Ishikawa (cell line): ENCODE results near the gene GARIN5A.

Experiments
- CEBPB ChIP-seq: IDR thresholded peaks from 2 replicates; pipeline ENCODE4 v1.6.1; 2012
- CREB1 ChIP-seq: IDR thresholded peaks from 2 replicates; pipeline ENCODE4 v1.6.1; 2012; ENCODE audit warnings: low read depth
- EGR1 ChIP-seq: IDR thresholded peaks from 2 replicates; pipeline ENCODE4 v1.6.1; 2012
- EP300 ChIP-seq: IDR thresholded peaks from 2 replicates; pipeline ENCODE4 v1.6.1; 2012; ENCODE audit warnings: borderline replicate concordance
- FOXM1 ChIP-seq: IDR thresholded peaks from 2 replicates; pipeline ENCODE4 v1.6.1; 2012; ENCODE audit warnings: low read depth, borderline replicate concordance
- NFIC ChIP-seq: IDR thresholded peaks from 2 replicates; pipeline ENCODE4 v1.6.1; 2012
- RAD21 ChIP-seq: IDR thresholded peaks from 2 replicates; pipeline ENCODE4 v1.6.1; 2012; ENCODE audit warnings: low read depth
- TAF1 ChIP-seq: IDR thresholded peaks from 2 replicates; pipeline ENCODE4 v1.6.1; 2012; ENCODE audit warnings: low read depth, mild to moderate bottlenecking
- TCF12 ChIP-seq: IDR thresholded peaks from 2 replicates; pipeline ENCODE4 v1.6.1; 2012; ENCODE audit warnings: low read depth
- TEAD4 ChIP-seq: IDR thresholded peaks from 2 replicates; pipeline ENCODE4 v1.6.1; 2012
- USF1 ChIP-seq: IDR thresholded peaks from 2 replicates; pipeline ENCODE4 v1.6.1; 2012
- YY1 ChIP-seq: IDR thresholded peaks from 2 replicates; pipeline ENCODE4 v1.6.1; 2012; ENCODE audit warnings: low read depth
- ZBTB7A ChIP-seq: IDR thresholded peaks from 2 replicates; pipeline ENCODE4 v1.6.1; 2012; ENCODE audit warnings: low read depth
- TF ChIP-seq, protein P1 (sequence below): IDR thresholded peaks from 2 replicates; pipeline ENCODE4 v1.6.1; 2012
- TF ChIP-seq, protein P2 (sequence below): IDR thresholded peaks from 2 replicates; pipeline ENCODE4 v1.6.1; 2012; ENCODE audit warnings: low read depth, mild to moderate bottlenecking

Gene GARIN5A

DNA sequence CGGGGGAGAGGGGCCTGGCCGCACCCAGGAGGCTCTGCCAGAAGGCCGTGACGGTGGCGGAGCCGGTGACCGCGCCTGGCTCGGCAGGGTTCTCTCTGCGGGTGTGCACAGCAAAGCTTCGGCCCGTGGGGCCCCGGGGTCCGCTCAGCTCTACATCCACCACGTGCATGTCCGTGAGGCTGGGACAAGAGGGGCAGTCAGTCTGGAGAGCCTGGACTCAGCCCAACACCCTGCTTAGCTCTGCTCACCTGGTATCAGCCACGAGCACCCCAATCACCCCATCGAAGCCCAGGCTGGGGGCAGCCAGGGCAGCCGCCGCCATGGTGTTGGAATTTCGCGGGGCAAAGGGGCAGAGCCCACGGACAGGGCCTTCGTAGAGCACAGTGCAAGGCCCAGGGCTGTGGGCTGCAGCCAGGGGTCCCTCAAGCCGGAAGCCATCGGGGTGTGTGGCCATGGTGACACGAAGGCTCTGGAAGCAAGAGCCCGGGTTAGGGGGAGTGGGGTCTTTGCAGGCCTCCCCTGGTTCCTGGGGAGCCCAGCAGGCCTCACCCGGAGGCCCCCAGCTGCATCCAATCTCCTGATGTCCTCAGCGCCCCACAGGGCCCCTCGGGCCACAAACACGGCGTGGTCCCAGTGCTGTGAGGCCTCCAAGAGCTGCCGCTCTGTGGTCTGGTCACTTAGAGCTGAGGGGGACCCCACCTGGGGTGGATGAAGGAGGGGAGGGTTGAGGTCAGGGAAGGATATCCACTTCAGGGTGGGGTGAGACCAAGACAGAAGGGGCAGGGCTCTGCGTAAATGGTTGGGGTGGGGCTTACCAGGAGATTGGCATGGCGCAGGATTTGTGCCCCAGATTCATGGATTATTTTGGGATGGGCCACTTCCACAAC lies 35.7 kb upstream of the GARIN5A start:
- TF ChIP-seq, protein P1, sequence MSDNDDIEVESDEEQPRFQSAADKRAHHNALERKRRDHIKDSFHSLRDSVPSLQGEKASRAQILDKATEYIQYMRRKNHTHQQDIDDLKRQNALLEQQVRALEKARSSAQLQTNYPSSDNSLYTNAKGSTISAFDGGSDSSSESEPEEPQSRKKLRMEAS, result no peak
- TF ChIP-seq, protein P2, sequence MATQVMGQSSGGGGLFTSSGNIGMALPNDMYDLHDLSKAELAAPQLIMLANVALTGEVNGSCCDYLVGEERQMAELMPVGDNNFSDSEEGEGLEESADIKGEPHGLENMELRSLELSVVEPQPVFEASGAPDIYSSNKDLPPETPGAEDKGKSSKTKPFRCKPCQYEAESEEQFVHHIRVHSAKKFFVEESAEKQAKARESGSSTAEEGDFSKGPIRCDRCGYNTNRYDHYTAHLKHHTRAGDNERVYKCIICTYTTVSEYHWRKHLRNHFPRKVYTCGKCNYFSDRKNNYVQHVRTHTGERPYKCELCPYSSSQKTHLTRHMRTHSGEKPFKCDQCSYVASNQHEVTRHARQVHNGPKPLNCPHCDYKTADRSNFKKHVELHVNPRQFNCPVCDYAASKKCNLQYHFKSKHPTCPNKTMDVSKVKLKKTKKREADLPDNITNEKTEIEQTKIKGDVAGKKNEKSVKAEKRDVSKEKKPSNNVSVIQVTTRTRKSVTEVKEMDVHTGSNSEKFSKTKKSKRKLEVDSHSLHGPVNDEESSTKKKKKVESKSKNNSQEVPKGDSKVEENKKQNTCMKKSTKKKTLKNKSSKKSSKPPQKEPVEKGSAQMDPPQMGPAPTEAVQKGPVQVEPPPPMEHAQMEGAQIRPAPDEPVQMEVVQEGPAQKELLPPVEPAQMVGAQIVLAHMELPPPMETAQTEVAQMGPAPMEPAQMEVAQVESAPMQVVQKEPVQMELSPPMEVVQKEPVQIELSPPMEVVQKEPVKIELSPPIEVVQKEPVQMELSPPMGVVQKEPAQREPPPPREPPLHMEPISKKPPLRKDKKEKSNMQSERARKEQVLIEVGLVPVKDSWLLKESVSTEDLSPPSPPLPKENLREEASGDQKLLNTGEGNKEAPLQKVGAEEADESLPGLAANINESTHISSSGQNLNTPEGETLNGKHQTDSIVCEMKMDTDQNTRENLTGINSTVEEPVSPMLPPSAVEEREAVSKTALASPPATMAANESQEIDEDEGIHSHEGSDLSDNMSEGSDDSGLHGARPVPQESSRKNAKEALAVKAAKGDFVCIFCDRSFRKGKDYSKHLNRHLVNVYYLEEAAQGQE, result no peak
- TF ChIP-seq TAF1 (no peak), USF1 (no peak), CREB1 (no peak), ZBTB7A (no peak), EP300 (no peak), YY1 (no peak), TCF12 (no peak), RAD21 (no peak), CEBPB (no peak), NFIC (no peak), FOXM1 (no peak), EGR1 (no peak), TEAD4 (no peak)

DNA sequence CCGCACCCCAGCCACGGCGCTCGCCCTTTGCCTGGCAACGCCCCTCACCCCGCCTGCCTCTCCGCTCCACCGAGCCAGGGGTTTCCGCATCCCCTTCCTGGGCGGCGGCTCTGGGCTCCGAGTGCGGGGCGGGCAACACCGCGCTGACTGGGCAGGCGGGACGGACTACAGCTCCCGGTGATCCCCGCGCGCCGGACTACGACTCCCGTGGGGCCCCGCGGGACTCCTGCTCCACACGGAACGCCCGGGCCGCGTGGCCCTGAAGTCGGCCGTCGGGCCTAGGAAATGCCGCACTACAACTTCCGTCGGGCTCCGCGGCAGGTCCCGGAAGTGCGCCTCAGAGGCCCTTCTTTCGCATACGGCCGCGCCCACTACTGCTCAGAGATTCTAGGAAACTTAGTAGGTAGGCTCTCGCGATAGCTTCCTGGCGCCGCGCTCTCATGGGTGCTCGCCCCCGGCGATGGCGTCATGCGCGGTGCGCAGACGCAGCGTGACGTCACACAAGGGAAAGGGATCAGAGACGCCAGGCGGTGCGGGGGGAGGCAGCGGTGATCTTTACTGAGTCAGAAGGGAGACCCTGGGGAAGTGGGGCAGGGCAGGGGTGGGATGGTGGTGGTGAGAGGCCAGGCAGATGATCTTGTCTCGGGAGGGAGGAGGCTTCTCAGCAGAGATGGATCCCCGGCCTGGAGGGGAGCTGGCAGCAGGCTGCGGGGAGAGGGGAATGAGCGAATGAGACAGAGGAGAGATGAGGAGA lies 34.6 kb upstream of the GARIN5A start, which contains the start of gene JOSD2:
Gene JOSD2, minus strand, starts transcription at position 123 of the 754 bp plus-strand sequence. CDS start 760 bp downstream, outside the sequence.
- TF ChIP-seq CREB1, result peak; percentile 99
- peak; percentile 78 for TF ChIP-seq TCF12
- TF ChIP-seq EP300, result no peak
- TF ChIP-seq NFIC, result 0 out of 2 replicates have a peak, but pooled peaks have one; percentile 29
- peak; percentile 32; the same call in 1 of the 2 replicates for TF ChIP-seq TEAD4
- TF ChIP-seq, protein P2, result no peak
- TF ChIP-seq ZBTB7A, result peak; percentile 82
- TF ChIP-seq, protein P1, result peak; percentile 94
- TF ChIP-seq YY1, result peak; percentile 54; the same call in 1 of the 2 replicates
- TF ChIP-seq EGR1, result no peak
- peak; percentile 77 for TF ChIP-seq USF1

GRCh38 chr19:50510700-50511068 lies 34.0 kb upstream of the GARIN5A start:
- no peak for TF ChIP-seq FOXM1
- no peak for TF ChIP-seq EGR1
- TF ChIP-seq TCF12, result no peak
- no peak for TF ChIP-seq CREB1
- TF ChIP-seq ZBTB7A, result no peak
- no peak for TF ChIP-seq TEAD4

DNA sequence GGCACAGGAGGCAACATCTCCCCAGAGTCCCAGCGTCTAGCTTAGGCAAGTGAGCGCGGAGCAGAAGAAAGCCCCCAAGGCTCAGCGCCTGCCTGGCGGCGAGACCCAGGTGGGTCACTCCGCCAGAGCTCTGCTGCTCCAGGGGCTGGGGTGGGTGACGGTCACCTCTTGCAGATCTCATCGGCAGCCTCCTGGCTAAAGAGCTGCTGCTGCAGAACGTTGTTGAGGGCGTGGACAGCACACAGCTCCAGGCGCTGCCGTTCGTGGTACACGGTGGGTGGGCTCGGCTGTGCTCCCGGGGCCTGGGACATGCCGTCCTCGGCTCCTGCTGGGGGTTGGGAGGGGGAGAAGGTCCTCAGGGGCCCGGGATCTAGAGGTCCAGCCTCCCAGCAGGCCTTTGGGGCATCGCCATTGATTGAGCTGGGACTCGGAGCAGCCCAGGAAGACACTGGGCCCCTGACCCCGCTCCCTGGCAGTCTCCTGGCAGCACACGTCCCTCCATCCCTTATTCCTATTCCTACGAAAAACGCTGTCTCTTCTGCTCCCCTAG lies 33.5 kb upstream of the GARIN5A start:
- TF ChIP-seq CEBPB, result no peak
- TF ChIP-seq EGR1, result no peak
- TF ChIP-seq ZBTB7A, result no peak
- no peak for TF ChIP-seq TAF1
- TF ChIP-seq RAD21, result no peak
- no peak for TF ChIP-seq YY1
- TF ChIP-seq FOXM1, result no peak
- TF ChIP-seq, protein P2, result no peak
- TF ChIP-seq TEAD4, result no peak
- no peak for TF ChIP-seq TCF12
